GM11168 (cell line): ENCODE results near the gene ABHD12.

Experiments
- in situ Hi-C: fragments of 300-500 bp; cut with MboI; formaldehyde crosslinking; loops from one replicate; pipeline ENCODE4 v1.12.0; 2022; ENCODE audit warnings: low sequenced_read_pairs; ENCODE audit not compliant: unreplicated experiment

Gene ABHD12

DNA sequence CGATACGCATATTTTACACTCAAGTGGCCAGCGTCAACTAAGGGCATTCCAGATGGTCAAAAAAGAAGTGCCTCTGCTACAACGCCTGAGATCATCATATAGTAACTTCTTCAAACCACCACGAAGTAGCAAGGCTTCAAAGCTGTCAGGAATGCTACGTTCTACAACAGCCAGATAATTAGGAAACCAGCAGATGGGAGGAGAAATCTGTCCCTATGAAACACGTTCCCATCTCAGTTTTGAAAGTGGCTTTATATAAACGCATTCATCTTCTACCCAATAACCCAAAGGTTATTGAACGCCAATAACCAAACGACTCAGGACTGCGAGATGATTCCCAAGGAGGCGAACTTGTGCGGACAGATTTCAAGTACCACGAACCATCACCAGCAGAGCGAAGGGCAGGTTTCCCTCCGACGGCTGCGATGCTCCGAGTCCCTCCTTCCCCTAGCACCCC, 1.2 kb downstream of the ABHD12 start:
- in situ Hi-C loops: no loop called here

DNA sequence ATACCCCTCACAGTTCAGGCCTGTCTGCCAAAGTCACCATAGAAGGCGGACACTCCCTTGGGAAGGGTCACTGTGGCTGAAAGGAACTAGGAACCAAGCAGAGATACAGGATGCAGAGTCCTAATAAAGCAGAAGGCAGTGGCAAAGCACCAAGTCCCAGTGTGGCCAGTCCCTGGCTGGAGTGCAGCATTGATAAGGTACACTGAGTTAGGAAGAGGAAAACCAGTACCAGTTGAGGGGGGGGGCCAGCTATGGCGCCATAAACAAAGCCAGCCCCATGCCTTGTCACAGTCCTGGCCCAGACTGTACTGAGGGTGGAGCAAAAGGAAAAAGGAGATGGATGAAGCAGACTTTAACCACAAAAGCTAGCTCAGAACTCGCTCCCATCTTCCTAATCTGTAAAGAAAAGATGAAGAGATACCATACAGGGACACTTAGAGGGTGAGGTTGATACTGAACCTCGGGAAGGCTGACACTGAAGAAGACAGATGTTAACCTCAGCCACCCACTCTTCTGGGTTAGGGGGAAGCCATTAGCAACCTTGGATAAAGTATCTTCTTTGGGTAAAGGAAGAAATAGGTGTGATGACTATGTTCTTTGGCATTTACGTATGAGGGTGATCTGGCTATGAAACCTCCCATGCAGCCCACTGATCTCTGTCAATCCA, 7.8 kb downstream of the ABHD12 start:
- in situ Hi-C loops: no loop called here

DNA sequence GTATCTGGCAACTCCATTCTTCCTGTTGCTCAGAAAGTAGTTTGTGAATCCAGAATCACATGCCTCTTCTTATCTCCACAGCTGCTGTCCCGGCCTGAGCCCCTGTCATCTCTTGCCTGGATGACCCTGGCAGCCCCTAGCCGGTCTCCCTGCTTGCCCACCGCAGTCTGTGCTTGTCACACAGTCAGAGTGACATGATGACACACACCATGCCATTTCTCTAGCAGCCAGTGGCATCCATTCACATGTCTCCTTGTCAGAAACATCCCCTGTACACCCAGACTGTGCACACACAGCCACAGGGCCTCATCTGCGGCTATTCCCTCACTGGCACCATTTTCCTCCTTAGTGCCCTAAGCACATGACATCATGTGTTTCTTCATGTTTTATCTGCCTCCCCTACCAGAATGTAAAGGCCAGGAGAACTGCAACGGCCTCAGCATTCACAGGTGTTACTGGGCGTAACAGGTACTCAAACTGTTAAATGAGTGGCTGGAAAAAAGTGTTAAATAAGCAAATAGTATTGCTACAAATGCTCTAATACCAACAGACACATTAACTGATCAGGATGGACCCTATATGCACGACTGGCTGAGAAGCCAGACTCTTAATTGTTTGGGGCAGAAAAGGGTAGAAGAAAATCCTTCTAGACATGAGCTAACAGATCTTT, 9.6 kb downstream of the ABHD12 start:
- in situ Hi-C loops: no loop called here

DNA sequence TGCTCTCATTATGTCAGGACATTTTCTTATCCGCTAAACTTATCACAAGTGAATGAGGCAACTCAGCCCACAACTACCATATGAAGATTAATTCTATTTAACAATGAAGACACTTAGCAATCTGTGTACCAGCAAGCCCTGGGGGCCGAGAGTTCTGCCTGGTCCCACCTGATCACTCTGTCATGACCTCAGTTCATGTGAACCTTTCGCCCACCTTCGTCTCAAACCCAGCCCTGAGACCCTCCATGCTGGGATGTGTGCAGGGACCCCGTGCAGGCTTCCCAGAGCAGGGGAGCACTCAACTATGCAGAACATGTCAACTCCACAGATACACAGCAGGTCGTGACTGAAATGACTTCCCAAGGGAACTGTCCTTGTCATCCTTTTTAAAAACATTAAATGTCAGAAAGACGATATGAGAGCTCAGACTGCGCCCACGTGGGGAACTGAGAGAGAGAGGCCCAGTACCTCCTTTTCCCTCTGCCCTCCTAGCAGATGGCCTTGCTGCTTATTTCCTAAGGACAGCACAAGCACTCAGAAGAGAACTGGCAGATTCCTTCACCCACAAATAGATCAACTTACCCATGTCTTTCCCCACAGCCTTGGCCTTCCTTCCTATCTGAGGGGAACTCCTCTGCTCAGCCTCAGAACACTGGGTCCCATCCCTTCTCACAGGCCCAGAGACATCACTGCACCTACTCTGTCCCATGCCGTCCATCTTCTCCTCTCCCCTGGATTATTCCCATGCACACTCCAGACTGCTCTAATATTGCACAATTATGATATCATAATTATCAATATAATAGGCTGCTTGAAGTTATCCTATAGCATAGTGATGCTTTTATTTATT, 11.5 kb downstream of the ABHD12 start:
- in situ Hi-C loops: no loop called here

DNA sequence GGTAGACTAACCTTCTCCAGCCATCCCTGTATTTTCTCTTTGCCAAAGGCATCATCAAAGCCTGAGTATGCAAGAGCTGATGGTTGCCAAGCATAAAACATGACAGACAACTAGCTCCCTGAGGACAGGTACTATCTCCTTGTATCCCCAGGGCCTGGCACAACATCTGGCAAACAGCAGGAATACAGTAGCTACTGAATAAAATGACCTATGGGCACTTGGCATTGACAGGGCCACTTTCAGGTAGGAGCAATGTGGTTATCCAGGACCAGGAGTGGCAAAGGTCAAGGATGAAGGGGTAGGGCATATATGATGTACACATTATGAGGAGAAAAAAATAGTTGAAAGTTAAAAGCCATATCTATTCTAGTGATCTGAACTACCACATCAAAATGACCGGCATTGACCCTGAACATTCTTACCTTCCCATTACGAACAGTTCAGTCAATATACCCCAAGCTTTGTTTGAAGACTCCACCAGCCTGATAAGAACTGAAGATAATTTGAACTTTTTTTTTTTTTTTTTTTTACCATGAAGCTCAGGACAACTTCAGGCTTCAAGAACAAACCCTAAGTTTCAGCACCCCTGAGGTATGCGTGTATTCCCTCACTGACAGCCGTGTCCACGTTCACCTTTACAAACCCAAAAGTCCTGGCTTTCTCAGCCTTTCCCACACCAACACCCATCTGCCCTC, 12.3 kb downstream of the ABHD12 start:
- in situ Hi-C loops: no loop called here

DNA sequence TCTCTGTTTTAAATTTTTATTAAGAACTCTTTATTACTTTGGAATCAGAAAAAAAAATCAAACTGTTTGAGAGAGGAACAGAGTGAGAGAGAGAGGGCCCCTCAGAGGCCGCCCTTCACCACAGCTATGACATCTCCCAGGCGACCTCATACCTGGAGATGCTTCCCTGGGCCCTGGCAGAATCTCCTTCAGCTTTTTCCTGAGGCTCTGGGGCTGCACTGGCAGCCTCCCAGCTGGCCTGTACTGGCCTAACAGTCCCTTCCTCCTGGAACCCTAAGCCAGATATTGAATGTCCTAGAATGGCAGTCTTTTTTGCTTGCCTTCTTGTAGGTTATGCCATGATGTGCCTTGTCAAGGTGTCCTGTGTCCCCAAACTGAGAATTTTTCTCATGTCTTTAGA, 13.7 kb downstream of the ABHD12 start:
- in situ Hi-C loops: no loop called here

DNA sequence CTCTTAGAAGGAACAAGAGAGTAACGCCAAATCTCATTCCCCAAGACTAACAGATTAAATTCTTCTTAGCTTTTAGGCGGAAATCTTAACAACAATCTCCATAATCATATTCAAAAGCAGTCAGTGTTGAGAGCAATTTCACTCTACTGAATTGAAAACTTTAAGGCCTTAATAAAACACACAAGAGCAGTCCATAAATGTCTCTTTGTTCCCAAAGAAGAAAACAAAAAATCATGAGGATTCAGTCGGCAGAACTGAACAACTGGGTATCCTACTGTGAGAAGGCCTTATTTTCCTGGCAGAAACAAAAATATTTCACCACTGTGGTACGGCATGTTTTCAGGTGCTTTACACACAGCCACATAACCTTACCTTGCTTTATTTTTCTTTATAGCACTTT, 14.4 kb downstream of the ABHD12 start:
- in situ Hi-C loops: no loop called here

DNA sequence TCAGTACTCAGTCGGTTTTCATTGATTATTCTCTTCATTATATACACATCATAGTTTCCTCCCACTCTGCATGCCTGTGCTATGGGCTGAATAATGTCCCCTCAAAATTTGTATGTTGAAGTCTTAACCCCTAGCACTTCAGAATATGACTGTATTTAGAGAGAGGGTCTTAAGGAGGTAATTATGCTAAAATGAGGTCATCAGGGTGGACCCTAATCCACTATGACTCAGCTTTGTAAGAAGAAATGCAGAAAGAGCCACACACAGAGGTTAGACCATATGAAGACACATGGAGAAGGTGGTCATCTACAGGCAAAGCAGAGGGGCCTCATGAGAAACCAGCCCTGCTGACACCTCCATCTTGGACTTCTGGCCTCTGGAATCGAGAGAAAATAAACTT, 15.8 kb downstream of the ABHD12 start:
- in situ Hi-C loops: no loop called here

DNA sequence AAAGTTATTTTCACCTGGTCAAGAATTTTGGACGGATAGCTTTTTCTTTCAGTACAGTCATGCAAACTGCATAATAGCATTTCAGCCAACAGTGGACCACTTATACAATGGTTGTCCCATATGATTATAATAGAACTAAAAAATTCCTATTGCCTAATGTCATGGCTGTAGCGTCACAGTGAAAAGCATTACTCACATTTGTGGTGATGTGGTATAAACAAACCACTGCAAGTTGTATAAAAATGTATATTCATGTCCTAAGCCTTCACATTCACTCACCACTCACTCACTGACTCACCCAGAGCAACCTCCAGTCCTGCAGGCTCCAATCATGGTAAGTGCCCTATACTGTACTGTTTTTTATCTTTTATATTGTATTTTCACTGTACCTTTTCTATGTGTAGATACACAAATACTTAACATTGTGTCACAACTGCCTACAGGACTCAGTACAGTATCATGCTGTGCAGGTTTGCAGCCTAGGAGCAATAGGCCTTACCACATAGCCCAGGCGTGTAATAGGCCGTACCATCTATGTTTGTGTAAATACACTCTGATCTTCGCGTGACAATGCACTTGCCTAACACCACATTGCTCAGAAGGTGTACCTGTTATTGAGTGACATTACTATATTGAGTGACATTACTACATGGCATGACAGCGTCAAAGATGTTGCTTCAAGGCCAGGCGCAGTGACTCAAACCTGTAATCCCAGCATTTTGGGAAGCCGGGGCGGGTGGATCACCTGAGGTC, 17.9 kb downstream of the ABHD12 start:
- in situ Hi-C loops: no loop called here

DNA sequence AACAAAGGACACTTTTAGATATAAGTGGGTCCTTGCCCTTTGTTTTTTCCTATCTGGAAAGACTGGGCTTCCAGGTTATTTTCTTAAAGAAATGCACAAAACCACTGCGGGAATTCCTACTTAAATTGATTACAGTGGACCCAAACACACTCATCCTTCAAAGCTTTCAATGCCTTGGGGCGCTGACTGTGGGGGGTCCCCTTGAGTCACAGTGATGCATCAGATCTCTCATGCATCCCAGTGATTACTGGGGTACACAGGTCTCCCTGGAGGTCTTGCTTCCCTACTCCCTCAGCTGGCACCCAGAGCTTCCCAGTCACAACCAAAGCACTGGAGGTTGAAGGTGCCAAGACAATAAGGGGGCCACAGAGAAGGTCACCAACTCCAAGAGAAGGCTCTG, 20.7 kb downstream of the ABHD12 start:
- in situ Hi-C loops: no loop called here

DNA sequence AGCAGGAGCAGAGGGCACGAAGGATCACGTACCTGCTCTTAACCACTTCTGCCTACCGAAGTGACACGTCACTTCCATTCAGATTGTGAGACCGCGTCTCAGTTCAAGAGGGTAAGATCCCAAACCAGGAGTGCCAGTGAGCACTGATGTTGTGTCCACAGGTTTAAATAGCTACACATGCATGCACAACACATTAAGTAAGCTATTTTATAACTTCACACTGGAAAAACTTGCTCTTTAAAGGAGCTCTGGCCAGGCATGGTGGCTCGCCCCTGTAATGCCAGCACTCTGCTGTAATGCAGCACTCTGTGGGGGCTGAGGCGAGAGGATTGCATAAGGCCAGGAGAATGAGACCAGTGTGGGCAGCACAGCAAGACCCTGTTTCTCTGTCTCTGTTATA, 21.1 kb downstream of the ABHD12 start:
- in situ Hi-C loops: no loop called here

DNA sequence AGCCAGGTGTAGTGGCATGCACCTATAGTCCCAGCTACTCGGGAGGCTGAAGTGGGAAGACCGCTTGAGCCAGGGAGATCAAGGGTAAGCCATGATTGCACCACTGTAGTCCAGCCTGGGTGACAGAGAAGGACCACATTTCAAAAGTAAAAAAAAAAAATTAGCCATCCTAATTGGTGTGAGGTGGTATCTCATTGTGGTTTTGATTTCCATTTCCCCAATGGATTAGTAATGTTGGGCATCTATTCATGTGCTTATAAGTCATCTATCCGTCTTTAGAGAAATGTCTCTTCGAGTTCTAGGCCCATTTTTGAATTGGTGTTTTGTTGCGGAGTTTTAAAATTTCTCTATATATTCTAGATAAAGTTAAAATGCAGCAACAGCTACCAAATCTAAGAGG, 21.7 kb downstream of the ABHD12 start:
- in situ Hi-C loops: no loop called here

DNA sequence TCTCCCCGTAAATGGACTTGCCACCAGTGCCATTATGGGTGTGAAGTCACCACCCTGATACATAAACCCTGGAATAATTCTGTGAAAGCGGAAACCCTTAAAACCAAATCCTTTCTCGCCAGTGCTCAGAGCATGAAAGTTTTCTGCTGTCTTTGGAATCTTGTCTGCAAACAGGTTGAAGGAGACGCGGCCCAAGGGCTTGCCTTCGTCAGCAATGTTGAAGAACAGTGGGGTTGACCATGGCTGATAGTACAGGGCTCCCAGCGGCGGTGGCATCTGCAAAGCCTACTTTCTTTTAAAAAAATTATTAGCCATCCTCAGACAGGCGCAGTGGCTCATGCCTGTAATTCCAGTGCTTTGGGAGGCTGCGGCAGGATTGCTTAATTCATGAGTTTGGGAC, 22.1 kb downstream of the ABHD12 start:
- in situ Hi-C loops: no loop called here

DNA sequence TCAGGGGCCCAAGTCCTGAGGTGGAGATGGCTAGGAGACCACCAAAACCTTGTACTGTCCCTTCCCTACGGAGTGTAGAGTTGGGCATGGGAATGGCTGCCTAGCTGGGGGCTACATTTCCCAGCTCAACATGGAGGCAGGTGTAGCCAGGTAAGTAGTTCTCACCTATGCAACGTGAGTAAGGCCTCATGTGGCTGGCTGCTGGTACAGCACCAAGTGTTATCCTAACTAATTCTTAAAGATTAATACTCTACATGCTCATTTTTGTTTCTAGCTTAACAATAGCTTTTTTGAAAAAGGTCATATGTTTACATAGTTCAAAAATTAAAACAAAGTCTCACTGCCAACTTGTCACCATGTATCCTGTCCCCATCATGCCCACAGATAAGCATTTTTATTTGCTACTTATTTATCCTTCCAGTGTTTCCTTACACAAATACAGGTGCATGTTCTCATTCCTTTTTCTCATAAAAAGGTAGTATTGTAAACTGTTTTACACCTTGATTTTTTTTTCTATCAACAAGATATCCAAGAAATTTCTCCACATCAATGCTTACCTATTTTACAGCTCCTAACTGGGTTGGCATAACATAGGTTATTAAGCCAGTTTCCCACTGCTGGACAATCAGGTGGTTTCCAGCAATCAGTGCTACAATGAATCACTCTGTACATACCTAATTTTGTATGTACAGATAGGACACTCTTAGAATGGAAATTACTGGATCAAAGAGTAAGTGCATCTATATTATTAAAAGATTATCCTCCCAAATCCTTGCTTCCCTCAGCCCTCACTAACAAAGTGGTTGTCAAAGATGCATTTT, 25.5 kb downstream of the ABHD12 start:
- in situ Hi-C loops: no loop called here

DNA sequence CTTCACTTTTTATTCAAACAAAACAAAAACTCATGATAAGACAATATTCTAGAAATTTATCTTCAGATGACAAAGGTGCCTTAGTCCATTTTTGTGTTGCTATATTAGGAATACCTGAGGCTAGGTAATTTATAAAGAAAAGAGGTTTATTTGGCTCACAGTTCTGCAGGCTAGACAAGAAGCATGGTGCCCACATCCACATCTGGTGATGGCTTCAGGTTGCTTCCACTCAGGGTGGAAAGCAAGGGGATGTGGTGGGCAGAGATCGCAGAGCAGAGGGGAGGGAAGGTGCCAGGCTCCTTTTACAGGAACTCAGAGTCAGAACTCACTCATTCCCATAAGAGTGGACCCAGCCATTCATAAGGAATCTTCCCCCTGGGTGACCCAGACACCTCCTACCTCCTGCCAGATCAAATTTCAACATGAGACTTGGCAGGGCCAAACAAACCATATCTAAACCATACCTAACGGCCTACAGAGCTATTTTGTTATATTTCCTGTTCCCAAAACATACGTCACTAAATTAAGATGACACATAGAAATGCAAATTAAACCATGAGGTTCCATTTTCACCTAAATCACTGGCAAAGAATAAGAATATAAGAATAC, 26.4 kb downstream of the ABHD12 start:
- in situ Hi-C loops: no loop called here

DNA sequence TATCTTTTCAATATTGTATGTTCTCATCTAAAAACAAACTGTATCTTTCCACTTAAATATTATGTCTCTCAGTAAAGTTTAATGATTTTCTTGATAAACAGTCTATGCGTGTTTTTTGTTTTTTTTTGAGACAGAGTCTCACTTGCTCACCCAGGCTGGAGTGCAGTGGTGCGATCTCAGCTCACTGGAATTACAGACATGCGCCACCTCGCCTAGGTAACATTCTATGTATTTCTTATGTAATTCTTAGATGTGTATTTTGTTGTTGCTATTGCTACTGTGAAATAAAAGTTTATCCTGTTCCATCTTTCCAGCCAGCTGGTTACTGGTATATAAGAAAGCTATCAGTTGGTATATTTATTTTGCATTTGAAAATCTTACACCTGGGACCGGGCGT, 29.4 kb downstream of the ABHD12 start:
- in situ Hi-C loops: no loop called here

DNA sequence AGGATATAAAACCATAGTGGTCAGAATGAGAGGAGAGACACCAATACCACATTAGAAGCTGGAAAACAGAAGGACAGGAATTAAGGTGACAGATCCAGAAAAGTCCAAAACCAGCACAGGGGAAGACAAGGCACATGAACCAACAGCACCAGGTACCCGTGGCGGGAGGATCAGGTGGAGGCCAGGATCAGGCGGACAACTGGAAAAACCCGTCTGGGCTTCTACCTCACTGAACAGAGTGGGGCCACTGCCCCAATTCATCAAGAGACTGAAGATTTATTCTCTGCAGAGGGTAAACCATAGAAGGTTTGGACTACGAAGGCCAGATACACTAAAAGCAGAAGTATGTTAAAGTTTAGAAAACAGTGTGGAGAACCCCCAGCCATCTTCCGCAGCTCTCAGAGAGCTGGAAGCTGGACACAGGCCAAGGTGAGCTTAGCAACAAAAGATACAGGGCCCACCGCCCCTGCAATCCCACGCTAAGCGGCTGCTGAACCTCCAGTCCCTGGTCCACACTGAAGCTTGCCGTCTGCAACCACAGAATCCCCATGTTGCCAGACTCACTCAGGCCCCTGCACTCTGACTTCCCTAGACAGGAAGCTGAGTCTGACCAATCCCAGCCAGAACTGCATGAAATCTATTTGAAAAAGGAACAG, 29.9 kb downstream of the ABHD12 start:
- in situ Hi-C loops: no loop called here

DNA sequence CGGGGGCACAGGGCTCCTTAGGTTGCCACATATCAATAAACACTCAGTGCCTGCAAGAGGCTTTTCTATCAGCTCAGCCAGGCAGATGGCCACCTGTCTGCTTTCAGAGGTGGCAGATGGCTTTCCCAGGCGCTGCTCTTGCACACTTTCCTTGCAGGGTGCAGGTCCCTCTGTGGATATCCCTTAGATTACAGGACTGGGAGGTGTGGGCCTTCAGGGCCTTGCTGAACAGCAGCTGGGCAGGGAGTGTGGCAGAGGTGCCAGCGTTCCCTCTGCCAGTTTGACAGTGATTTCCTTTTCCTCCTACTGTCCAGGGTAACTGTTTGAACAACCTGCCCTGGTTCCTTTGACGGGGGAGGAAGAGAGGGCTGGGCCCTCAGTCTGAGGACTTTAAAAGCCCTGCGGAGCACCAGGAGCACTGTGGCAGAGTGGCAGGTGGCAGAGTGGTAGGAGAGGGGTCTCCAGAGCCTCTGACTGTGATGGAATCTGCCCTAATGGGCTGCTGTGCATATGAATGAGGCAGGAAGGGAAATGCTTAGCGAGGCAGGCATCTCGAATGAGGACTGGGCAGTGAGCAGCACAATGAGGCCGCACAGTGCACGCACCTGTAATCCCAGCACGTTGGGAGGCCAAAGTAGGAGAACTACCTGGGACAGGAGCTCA, 34.2 kb downstream of the ABHD12 start:
- in situ Hi-C loops: no loop called here
